Fibroblast of pulmonary artery (primary cell): ENCODE measurements around the gene PACS1.
"Not testable (repeated sequence)": the region's sequence is repeated elsewhere in the genome, so short reads cannot be mapped to it uniquely, and the experiment has no call there.

Source experiments
- DNase-seq: peaks from one replicate; pipeline ENCODE4 v3.0.0-alpha.2; 2010; ENCODE audit warnings: low read depth
- H3K4me3 ChIP-seq: replicated peaks from 2 replicates; pipeline ENCODE4 v1.5.1; 2011; ENCODE audit warnings: low read depth, mild to moderate bottlenecking, control low read depth, low read length, moderate library complexity
- CTCF ChIP-seq: IDR thresholded peaks from 2 replicates; pipeline ENCODE4 v1.5.1; 2011; ENCODE audit warnings: mild to moderate bottlenecking, control low read depth, low read length, inconsistent platforms; ENCODE audit errors: missing control alignments

Gene PACS1

GRCh38 chr11:66275396-66275795 is 205.3 kb downstream of the PACS1 start:
- no peak overlapping the region for H3K4me3 ChIP-seq
- TF ChIP-seq CTCF, result no peak
- DNase-seq, result no peak

GRCh38 chr11:66275984-66276612 is 206.0 kb downstream of the PACS1 start:
- DNase-seq, result no peak
- no peak overlapping the region for H3K4me3 ChIP-seq
- no peak for TF ChIP-seq CTCF

GRCh38 chr11:66276619-66277018 is 206.5 kb downstream of the PACS1 start:
- not testable (repeated sequence) for H3K4me3 ChIP-seq, DNase-seq

- DNase-seq, H3K4me3 ChIP-seq: not testable (repeated sequence)
Observed at GRCh38 chr11:66277064-66277463, 207.0 kb downstream of the PACS1 start.

- TF ChIP-seq CTCF, result no peak
- no peak for DNase-seq
- no peak within 1 kb of the TSS for H3K4me3 ChIP-seq
Observed at GRCh38 chr11:66277471-66278362, 207.6 kb downstream of the PACS1 start, which contains the start of gene CNIH2. Gene CNIH2, plus strand, starts transcription at chr11:66278175. Its CDS starts 282 bp downstream, at chr11:66278457.

GRCh38 chr11:66278363-66279091 is 208.5 kb downstream of the PACS1 start:
- TF ChIP-seq CTCF, result no peak
- H3K4me3 ChIP-seq, result no peak overlapping the region
- peak; percentile 21 for DNase-seq

GRCh38 chr11:66279092-66279734 is 209.1 kb downstream of the PACS1 start:
- DNase-seq, result no peak
- H3K4me3 ChIP-seq, result no peak overlapping the region
- no peak for TF ChIP-seq CTCF
